Osteoblast (primary cell): ENCODE data around the gene PFDN4. TPM values are rescaled to one million over a fixed set of nuclear protein-coding genes. Genes with fewer than 3 reads are reported as not detected.
A peak's percentile ranks its signal among the peaks of the same experiment; 100 is the strongest.

ENCODE experiments used
- DNase-seq: peaks from one replicate; pipeline ENCODE4 v3.0.0; 2011; ENCODE audit warnings: low spot score, mixed read lengths; ENCODE audit not compliant: insufficient read length; ENCODE audit errors: missing footprints
- H2AFZ ChIP-seq: 2 replicates; pipeline ENCODE4 v1.6.0; 2011; ENCODE audit warnings: mild to moderate bottlenecking, low read length
- H3K27ac ChIP-seq: 2 replicates; pipeline ENCODE4 v1.5.1; 2011; ENCODE audit warnings: mild to moderate bottlenecking, low read depth, low read length, moderate library complexity
- H3K27me3 ChIP-seq: 2 replicates; pipeline ENCODE4 v1.6.0; 2012; ENCODE audit warnings: mild to moderate bottlenecking, control low read depth, inconsistent platforms, low read length, moderate library complexity; ENCODE audit not compliant: insufficient read depth
- H3K36me3 ChIP-seq: 2 replicates; pipeline ENCODE4 v1.5.1; 2011; ENCODE audit warnings: mild to moderate bottlenecking, low read length, control low read depth, moderate library complexity; ENCODE audit not compliant: insufficient read depth
- H3K4me1 ChIP-seq: 2 replicates; pipeline ENCODE4 v1.5.1; 2011; ENCODE audit warnings: mild to moderate bottlenecking, low read length, control low read depth, moderate library complexity; ENCODE audit not compliant: insufficient read depth
- H3K4me2 ChIP-seq: 2 replicates; pipeline ENCODE4 v1.6.0; 2011; ENCODE audit warnings: mild to moderate bottlenecking, low read length; ENCODE audit not compliant: insufficient read depth
- H3K4me3 ChIP-seq: fragments of 200-600 bp; sonication (generic); 3 replicates; pipeline ENCODE4 v1.5.1; 2012; ENCODE audit warnings: mild to moderate bottlenecking, low read length, inconsistent platforms; ENCODE audit not compliant: insufficient read depth
- H3K79me2 ChIP-seq: 2 replicates; pipeline ENCODE4 v1.6.0; 2012; ENCODE audit warnings: mild to moderate bottlenecking, low read length, control low read depth, inconsistent platforms; ENCODE audit not compliant: insufficient read depth
- H3K9me3 ChIP-seq: 2 replicates; pipeline ENCODE4 v1.5.1; 2011; ENCODE audit warnings: low read depth, low read length, control low read depth
- H4K20me1 ChIP-seq: 2 replicates; pipeline ENCODE4 v1.6.0; 2012; ENCODE audit warnings: mild to moderate bottlenecking, low read length, control low read depth; ENCODE audit not compliant: insufficient read depth
- CTCF ChIP-seq: IDR thresholded peaks from 2 replicates; pipeline ENCODE4 v1.5.1; 2011; ENCODE audit warnings: mild to moderate bottlenecking, low read depth, low read length, moderate library complexity; ENCODE audit errors: extremely low read depth
- total RNA-seq: library from RNA; depleted of rRNA; stranded (reverse); fragments of >200 nt; gene quantifications from 2 replicates; pipeline ENCODE4 v1.2.3, GENCODE V29; 2012

The PFDN4 gene
- total RNA-seq, 1 donor = 93.0 TPM

- Histone ChIP-seq H3K27me3 (peaks cover 60% of the 10 kb centered on the region), H2AFZ (no peak within 1 kb of the TSS), H3K4me3 (no peak within 1 kb of the TSS)
Observed at GRCh38 chr20:54173653-54174456, 34.0 kb upstream of the PFDN4 start, which contains the start of gene CYP24A1. CYP24A1 (minus strand) TSS chr20:54173986; CDS start chr20:54173579, 407 bp downstream.

DNA sequence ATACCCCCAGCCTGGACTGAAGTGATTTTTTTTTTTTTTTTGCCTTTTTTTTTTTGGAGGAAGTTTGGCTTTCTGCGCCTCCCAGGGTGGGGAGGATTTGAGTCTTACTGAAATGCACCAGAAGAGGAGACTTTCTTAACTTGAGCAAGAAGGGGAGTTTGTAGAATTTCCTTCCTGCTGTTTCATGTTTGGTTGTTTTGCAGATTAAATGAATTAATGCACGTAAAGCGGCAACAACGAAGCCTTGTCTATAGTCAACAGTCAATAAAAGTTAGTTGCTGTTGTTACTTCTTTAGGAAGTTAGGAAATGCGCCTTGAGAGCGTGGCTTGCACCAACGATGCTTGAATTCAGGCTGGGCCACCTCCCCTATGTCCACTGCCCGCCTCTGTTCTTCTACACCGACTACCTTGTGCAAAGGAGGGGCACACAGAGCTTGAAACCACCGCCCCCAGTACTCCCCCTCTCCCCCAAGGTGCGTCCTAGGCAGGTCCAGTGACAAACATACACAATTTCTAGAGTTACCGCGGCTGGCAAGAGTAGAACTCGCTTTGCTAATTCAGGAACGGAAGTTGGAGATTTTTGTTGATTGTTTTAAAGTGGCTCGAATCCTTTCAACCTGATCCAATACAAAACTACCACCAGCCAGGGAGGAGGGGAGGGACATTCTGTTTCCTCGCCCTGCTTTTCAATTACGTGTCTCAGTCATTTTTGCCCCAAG lies 33.3 kb upstream of the PFDN4 start:
- H3K4me3 ChIP-seq = no peak overlapping the region
- no peak for DNase-seq

More at GRCh38 chr20:54173653-54174456, 34.0 kb upstream of the PFDN4 start, which contains the start of gene CYP24A1:
- DNase-seq = no peak
- H3K9me3 ChIP-seq = no peaks in the 10 kb centered on the region
- no peaks in the 10 kb centered on the region for H3K36me3 ChIP-seq
- peak within 1 kb of the TSS; percentile 3 for H3K4me2 ChIP-seq
- H3K4me1 ChIP-seq = peaks cover 8% of the 10 kb centered on the region
- H3K27ac ChIP-seq = no peak within 1 kb of the TSS
- H3K79me2 ChIP-seq = no peaks in the 10 kb centered on the region
- no peak for TF ChIP-seq CTCF
- H4K20me1 ChIP-seq = no peaks in the 10 kb centered on the region

GRCh38 chr20:54176610-54177009 lies 31.3 kb upstream of the PFDN4 start:
- no peak overlapping the region for H3K27ac ChIP-seq
- H4K20me1 ChIP-seq = no peaks in the 10 kb centered on the region
- no peaks in the 10 kb centered on the region for H3K36me3 ChIP-seq
- H3K4me3 ChIP-seq = no peak overlapping the region
- no peaks in the 10 kb centered on the region for H3K9me3 ChIP-seq
- no peak overlapping the region for H3K4me2 ChIP-seq
- H2AFZ ChIP-seq = no peak overlapping the region
- no peak for DNase-seq
- H3K4me1 ChIP-seq = no peaks in the 10 kb centered on the region
- TF ChIP-seq CTCF = no peak
- H3K27me3 ChIP-seq = peaks cover 49% of the 10 kb centered on the region
- no peaks in the 10 kb centered on the region for H3K79me2 ChIP-seq

More for the DNA sequence above, 33.3 kb upstream of the PFDN4 start:
- Histone ChIP-seq H3K4me2 (no peak overlapping the region), H3K27ac (no peak overlapping the region), H3K79me2 (no peaks in the 10 kb centered on the region), H3K9me3 (no peaks in the 10 kb centered on the region), H4K20me1 (no peaks in the 10 kb centered on the region), H3K36me3 (no peaks in the 10 kb centered on the region), H2AFZ (no peak overlapping the region), H3K4me1 (peaks cover 4% of the 10 kb centered on the region), H3K27me3 (peaks cover 57% of the 10 kb centered on the region)
- no peak for TF ChIP-seq CTCF

- H4K20me1 ChIP-seq = no peaks in the 10 kb centered on the region
- H3K27me3 ChIP-seq = peaks cover 42% of the 10 kb centered on the region
- H3K4me3 ChIP-seq = no peak overlapping the region
- H3K9me3 ChIP-seq = no peaks in the 10 kb centered on the region
- no peak for TF ChIP-seq CTCF
- H3K4me1 ChIP-seq = no peaks in the 10 kb centered on the region
- no peak overlapping the region for H3K4me2 ChIP-seq
- no peak for DNase-seq
- H3K27ac ChIP-seq = no peak overlapping the region
- no peak overlapping the region for H2AFZ ChIP-seq
- H3K36me3 ChIP-seq = no peaks in the 10 kb centered on the region
- H3K79me2 ChIP-seq = no peaks in the 10 kb centered on the region
Observed at GRCh38 chr20:54177378-54177777, 30.5 kb upstream of the PFDN4 start.
